ENCODE data around the gene WNT7A. TPM values are rescaled to one million over a fixed set of nuclear protein-coding genes. Genes with fewer than 3 reads are reported as not detected.

The WNT7A gene
- total RNA-seq, 1 experiment from 2014 or later, result not detected

- H3K18ac ChIP-seq (ENCODE audit: insufficient read length, low read depth, low read length), result no peak overlapping the region
- peaks cover 26 to 46% of the 10 kb centered on the region in 2 experiments for H3K4me1 Mint-ChIP-seq
Measured at GRCh38 chr3:13783476-13783875, 96.4 kb downstream of the WNT7A start.

More at GRCh38 chr3:13783476-13783875, 96.4 kb downstream of the WNT7A start:
- Histone ChIP-seq H4K5ac (ENCODE audit: insufficient read length, low read depth, low read length) (no peak overlapping the region), H4K20me1 (ENCODE audit: control insufficient read depth, insufficient read depth, insufficient read length) (no peaks in the 10 kb centered on the region), H3K9ac (ENCODE audit: extremely low read depth, insufficient read length, low read length) (no peak overlapping the region), H4K91ac (ENCODE audit: insufficient read length, low read depth, low read length) (no peak overlapping the region), H2AK5ac (ENCODE audit: insufficient read length, low read length) (no peak overlapping the region), H3K4ac (ENCODE audit: low read depth, low read length) (no peak overlapping the region), H3K9me3 (ENCODE audit: control insufficient read depth, low read depth, low read length) (no peaks in the 10 kb centered on the region), H3K27ac (ENCODE audit: insufficient read length, low read depth, low read length) (no peak overlapping the region), H3K14ac (ENCODE audit: insufficient read depth, low read length) (no peak overlapping the region), H2BK5ac (ENCODE audit: insufficient read length, low read length) (no peak overlapping the region), H2BK120ac (ENCODE audit: low read depth, low read length, poor library complexity, severe bottlenecking) (no peak overlapping the region), H3T11ph (ENCODE audit: low read length) (no peak overlapping the region), H3K4me1 (ENCODE audit: insufficient read depth, low read length) (peaks cover 2% of the 10 kb centered on the region; the same call in 1 of the 2 replicates), H3K23me2 (ENCODE audit: insufficient read length, low read depth, low read length, poor library complexity, severe bottlenecking) (no peaks in the 10 kb centered on the region), H2AFZ (ENCODE audit: low read length) (no peak overlapping the region), H2BK12ac (ENCODE audit: insufficient read length, low read depth, low read length) (no peak overlapping the region), H3K56ac (ENCODE audit: insufficient read length, low read depth, low read length) (no peak overlapping the region), H2BK15ac (ENCODE audit: low read depth, low read length) (no peak overlapping the region), H2BK20ac (ENCODE audit: low read depth, low read length, poor library complexity, severe bottlenecking) (no peak overlapping the region), H3K4me2 (ENCODE audit: insufficient read depth, insufficient read length, low read length) (no peak overlapping the region), H3K79me2 (ENCODE audit: insufficient read depth, low read length) (no peaks in the 10 kb centered on the region), H3K79me1 (ENCODE audit: insufficient read depth, low read depth, low read length, poor library complexity, severe bottlenecking) (no peaks in the 10 kb centered on the region), H4K8ac (replicated peaks; ENCODE audit: insufficient read length, low read depth, low read length) (no peak overlapping the region), H3K27me3 (ENCODE audit: insufficient read depth, low read length) (no peaks in the 10 kb centered on the region), H3K23ac (ENCODE audit: insufficient read length, low read depth, low read length) (no peak overlapping the region)
- peaks cover 16% of the 10 kb centered on the region for H3K27me3 Mint-ChIP-seq (ENCODE audit: low read depth)
- TF ChIP-seq CTCF (conservative IDR thresholded peaks at IDR 0.05), result no peak
- no peaks in the 10 kb centered on the region; a peak in 1 of 5 replicates for H3K9me3 Mint-ChIP-seq
- WGBS (ENCODE audit: extremely low coverage, insufficient read length, low lambda C conversion rate), result no CpG with 5 or more reads among the region's 8 CpGs
- no peak for DNase-seq
- no peaks in the 10 kb centered on the region for H3K36me3 Mint-ChIP-seq (ENCODE audit: insufficient read depth in 1 of 3, low read depth in 3 of 3)
- no peak overlapping the region for H3K4me3 Mint-ChIP-seq
- H3K27ac Mint-ChIP-seq, result no peak overlapping the region

Data from H9 (cell line).